Panc1 (cell line): ENCODE measurements around the gene NOPCHAP1. TPM values are rescaled to one million over a fixed set of nuclear protein-coding genes. Genes with fewer than 3 reads are reported as not detected.

Source experiments
- ATAC-seq: fragments of 200-7000 bp; cut with Tn5 transposase; 2 replicates; pipeline ENCODE4 v1.9.1; 2020; ENCODE audit warnings: mild to moderate bottlenecking, moderate library complexity
- Bru-seq: library from RNA; stranded (reverse); fragments of 400-500 nt; gene quantifications from one replicate; lab custom pipeline; 2021; lab: Mats Ljungman, UMichigan
- BruChase-seq, 2 experiments: library from RNA; stranded (reverse); fragments of 400-500 nt; gene quantifications; one replicate each; lab custom pipeline; 2021; lab: Mats Ljungman, UMichigan
- BruUV-seq: library from RNA; stranded (reverse); fragments of 400-500 nt; replicated peaks from 2 replicates; lab custom pipeline; 2021; lab: Mats Ljungman, UMichigan
- CTCF ChIA-PET: fragments of 300-600 bp; sonication (Branson Sonifier 250); formaldehyde crosslinking; loops from one replicate; lab custom pipeline; 2022; ENCODE audit warnings: antibody characterized with exemption; lab: Charles Lee
- POLR2A ChIA-PET: fragments of 300-600 bp; sonication (Branson Sonifier 250); formaldehyde crosslinking; loops from one replicate; lab custom pipeline; 2022; ENCODE audit warnings: antibody characterized with exemption; lab: Charles Lee
- DNase-seq: peaks from one replicate; pipeline ENCODE4 v3.0.0-alpha.2; 2010; ENCODE audit warnings: low read depth, low spot score
- H3K27ac ChIP-seq: 2 replicates; pipeline ENCODE4 v1.5.1; 2011; ENCODE audit warnings: mild to moderate bottlenecking, low read length, inconsistent platforms
- H3K27me3 ChIP-seq: fragments of 200-500 bp; sonication (Bioruptor generic); 2 replicates; pipeline ENCODE4 v1.6.0; 2014; ENCODE audit warnings: low read length, inconsistent platforms; ENCODE audit not compliant: control insufficient read depth, insufficient read depth
- H3K36me3 ChIP-seq: fragments of 200-500 bp; sonication (Bioruptor generic); 2 replicates; pipeline ENCODE4 v1.5.1; 2014; ENCODE audit warnings: inconsistent platforms, mild to moderate bottlenecking, low read length, moderate library complexity; ENCODE audit not compliant: control insufficient read depth, insufficient read depth
- H3K4me1 ChIP-seq: 2 replicates; pipeline ENCODE4 v1.5.1; 2011; ENCODE audit warnings: inconsistent platforms, mild to moderate bottlenecking, low read length, moderate library complexity; ENCODE audit not compliant: control insufficient read depth, insufficient read depth
- H3K4me3 ChIP-seq, 2 experiments: 2 replicates each; pipeline ENCODE4 v1.5.1; 2011 to 2012; ENCODE audit warnings: low read depth in 2 of 2, low read length in 2 of 2, mild to moderate bottlenecking in 2 of 2, inconsistent platforms in 1 of 2, moderate library complexity in 1 of 2
- H3K9me3 ChIP-seq: fragments of 200-500 bp; sonication (Bioruptor generic); 2 replicates; pipeline ENCODE4 v1.5.1; 2014; ENCODE audit warnings: low read depth, mild to moderate bottlenecking, inconsistent platforms, low read length, moderate library complexity; ENCODE audit not compliant: control insufficient read depth, insufficient read depth
- POLR2AphosphoS5 ChIP-seq: IDR thresholded peaks from 2 replicates; pipeline ENCODE4 v1.6.1; 2012; ENCODE audit warnings: mild to moderate bottlenecking, low read depth, low read length, moderate library complexity
- SIN3A ChIP-seq: IDR thresholded peaks from 2 replicates; pipeline ENCODE4 v1.6.1; 2012; ENCODE audit warnings: low read depth, mild to moderate bottlenecking, low read length, moderate library complexity, borderline replicate concordance; ENCODE audit not compliant: insufficient read depth
- TCF7L2 ChIP-seq: IDR thresholded peaks from 2 replicates; pipeline ENCODE4 v1.6.1; 2011; ENCODE audit warnings: mild to moderate bottlenecking, low read depth, low read length, inconsistent platforms
- in situ Hi-C: cut with HindIII; loops from 2 replicates; pipeline ENCODE4 v1.10.0; 2016; ENCODE audit warnings: low sequenced_read_pairs, low pct_unique_long_range_greater_than_20kb
- intact Hi-C: fragments of 100-400 bp; cut with micrococcal nuclease; formaldehyde crosslinking; loops from one replicate; pipeline ENCODE4 v1.10.0; 2022; ENCODE audit not compliant: unreplicated experiment
- long read RNA-seq: library from polyadenylated mRNA; unstranded; transcript quantifications from one replicate; pipeline ENCODE4 v2.0.0, GENCODE V29; 2021; ENCODE audit not compliant: unreplicated experiment
- polyA plus RNA-seq: library from polyadenylated mRNA; unstranded; fragments of >200 nt; gene quantifications from one replicate; pipeline ENCODE4 v1.2.1, GENCODE V29; 2012; ENCODE audit warnings: missing spikeins; ENCODE audit not compliant: insufficient read length
- total RNA-seq: library from RNA; stranded (reverse); gene quantifications from one replicate; pipeline ENCODE4 v1.2.1, GENCODE V29; 2021; ENCODE audit not compliant: unreplicated experiment
- TF ChIP-seq, protein P1 (sequence below): fragments of 450-650 bp; IDR thresholded peaks from 2 replicates; pipeline ENCODE4 v1.5.1; 2017; ENCODE audit warnings: mild to moderate bottlenecking
- TF ChIP-seq, protein P2 (sequence below), 2 experiments: IDR thresholded peaks; 2 replicates each; pipeline ENCODE4 v1.6.1; 2011 to 2012; ENCODE audit warnings: low read depth in 2 of 2, control low read depth in 1 of 2, low read length in 1 of 2, mild to moderate bottlenecking in 1 of 2, moderate library complexity in 1 of 2; ENCODE audit not compliant: insufficient read depth in 1 of 2

Gene NOPCHAP1
- total RNA-seq (24.0 TPM), Bru-seq, nascent RNA (percentile 63 among the genes with signal in this experiment), BruChase-seq, experiment 1, labeled RNA remaining after a 2-hour chase (percentile 77 among the genes with signal in this experiment), BruChase-seq, experiment 2, labeled RNA remaining after a 6-hour chase (percentile 72 among the genes with signal in this experiment)
- polyA plus RNA-seq, result 20.8 TPM
- long read RNA-seq, full-length matches to known transcripts, result 15 of 37 reads
- long read RNA-seq, partial matches to known transcripts, result 21 of 37 reads
- long read RNA-seq, other reads (novel, unspliced or antisense), result 1 of 37 reads

DNA sequence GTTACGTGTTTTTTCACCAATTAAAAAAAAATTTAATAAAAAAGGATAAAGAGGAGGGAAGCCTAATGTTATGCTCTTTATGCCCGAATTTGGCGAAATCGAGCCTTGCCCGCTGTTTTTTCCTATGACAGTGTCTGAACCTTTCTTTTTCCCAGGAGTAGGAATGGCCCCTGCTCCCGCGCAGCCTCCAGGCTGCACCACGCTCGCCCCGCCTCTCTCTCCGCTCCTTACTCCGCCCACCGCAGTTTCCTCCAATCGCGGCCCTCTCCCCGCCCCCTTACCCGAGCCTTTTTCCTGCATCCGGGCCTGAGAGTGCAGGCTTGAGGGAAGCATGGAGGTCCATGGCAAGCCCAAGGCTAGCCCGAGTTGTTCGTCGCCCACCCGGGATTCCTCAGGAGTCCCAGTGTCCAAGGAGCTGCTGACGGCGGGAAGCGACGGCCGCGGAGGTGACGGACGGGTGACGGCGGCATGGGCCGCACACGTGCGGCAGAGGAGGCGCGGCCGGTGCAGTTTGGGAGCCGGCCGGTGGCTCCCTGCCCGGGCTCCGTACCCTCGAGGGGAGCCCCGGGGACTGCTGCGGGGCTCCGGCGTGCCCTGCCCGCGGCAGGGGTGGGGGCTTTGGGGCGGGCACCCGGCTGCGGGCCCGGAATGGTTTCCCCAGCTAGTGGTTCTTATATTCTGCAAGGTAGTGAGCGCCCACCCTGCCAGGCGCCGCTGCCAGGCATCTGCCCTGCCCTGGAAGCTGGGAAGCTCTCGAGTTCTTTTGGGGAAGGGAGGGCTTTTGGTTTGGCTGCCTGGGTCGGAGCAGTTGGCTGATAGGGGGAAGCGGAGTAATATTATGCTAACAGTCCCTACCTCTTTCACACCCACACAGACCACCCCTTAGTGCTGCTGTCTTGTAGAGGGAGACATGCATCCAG lies at the start of gene NOPCHAP1:
Gene NOPCHAP1, plus strand, starts transcription at position 295 of the 920 bp plus-strand sequence. Its CDS starts 37 bp downstream, at position 332.
- H3K4me1 ChIP-seq, result peaks cover 10% of the 10 kb centered on the region
- DNase-seq, result peak; percentile 33
- no peaks in the 10 kb centered on the region for H3K9me3 ChIP-seq
- TF ChIP-seq SIN3A (no peak), TCF7L2 (no peak), POLR2AphosphoS5 (peak; percentile 91)
- TF ChIP-seq, protein P1, sequence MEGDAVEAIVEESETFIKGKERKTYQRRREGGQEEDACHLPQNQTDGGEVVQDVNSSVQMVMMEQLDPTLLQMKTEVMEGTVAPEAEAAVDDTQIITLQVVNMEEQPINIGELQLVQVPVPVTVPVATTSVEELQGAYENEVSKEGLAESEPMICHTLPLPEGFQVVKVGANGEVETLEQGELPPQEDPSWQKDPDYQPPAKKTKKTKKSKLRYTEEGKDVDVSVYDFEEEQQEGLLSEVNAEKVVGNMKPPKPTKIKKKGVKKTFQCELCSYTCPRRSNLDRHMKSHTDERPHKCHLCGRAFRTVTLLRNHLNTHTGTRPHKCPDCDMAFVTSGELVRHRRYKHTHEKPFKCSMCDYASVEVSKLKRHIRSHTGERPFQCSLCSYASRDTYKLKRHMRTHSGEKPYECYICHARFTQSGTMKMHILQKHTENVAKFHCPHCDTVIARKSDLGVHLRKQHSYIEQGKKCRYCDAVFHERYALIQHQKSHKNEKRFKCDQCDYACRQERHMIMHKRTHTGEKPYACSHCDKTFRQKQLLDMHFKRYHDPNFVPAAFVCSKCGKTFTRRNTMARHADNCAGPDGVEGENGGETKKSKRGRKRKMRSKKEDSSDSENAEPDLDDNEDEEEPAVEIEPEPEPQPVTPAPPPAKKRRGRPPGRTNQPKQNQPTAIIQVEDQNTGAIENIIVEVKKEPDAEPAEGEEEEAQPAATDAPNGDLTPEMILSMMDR, result no peak
- TF ChIP-seq, protein P2, sequence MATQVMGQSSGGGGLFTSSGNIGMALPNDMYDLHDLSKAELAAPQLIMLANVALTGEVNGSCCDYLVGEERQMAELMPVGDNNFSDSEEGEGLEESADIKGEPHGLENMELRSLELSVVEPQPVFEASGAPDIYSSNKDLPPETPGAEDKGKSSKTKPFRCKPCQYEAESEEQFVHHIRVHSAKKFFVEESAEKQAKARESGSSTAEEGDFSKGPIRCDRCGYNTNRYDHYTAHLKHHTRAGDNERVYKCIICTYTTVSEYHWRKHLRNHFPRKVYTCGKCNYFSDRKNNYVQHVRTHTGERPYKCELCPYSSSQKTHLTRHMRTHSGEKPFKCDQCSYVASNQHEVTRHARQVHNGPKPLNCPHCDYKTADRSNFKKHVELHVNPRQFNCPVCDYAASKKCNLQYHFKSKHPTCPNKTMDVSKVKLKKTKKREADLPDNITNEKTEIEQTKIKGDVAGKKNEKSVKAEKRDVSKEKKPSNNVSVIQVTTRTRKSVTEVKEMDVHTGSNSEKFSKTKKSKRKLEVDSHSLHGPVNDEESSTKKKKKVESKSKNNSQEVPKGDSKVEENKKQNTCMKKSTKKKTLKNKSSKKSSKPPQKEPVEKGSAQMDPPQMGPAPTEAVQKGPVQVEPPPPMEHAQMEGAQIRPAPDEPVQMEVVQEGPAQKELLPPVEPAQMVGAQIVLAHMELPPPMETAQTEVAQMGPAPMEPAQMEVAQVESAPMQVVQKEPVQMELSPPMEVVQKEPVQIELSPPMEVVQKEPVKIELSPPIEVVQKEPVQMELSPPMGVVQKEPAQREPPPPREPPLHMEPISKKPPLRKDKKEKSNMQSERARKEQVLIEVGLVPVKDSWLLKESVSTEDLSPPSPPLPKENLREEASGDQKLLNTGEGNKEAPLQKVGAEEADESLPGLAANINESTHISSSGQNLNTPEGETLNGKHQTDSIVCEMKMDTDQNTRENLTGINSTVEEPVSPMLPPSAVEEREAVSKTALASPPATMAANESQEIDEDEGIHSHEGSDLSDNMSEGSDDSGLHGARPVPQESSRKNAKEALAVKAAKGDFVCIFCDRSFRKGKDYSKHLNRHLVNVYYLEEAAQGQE (IDR thresholded peaks at IDR 0.05; ENCODE audit: insufficient read depth in 1 of 2, low read depth in 2 of 2, low read length in 1 of 2), result 0 out of 4 replicates have a peak, but pooled peaks of 1 of the 2 experiments have one; percentile 41
- peak within 1 kb of the TSS; percentile 74 to 87 for H3K4me3 ChIP-seq
- CTCF ChIA-PET, result interaction anchor here (0.6 kb wide), 1 partner anchor 62 kb away, joined by 3 read pairs; no protein-coding TSS in a partner anchor
- ATAC-seq, result peak; percentile 100
- H3K27me3 ChIP-seq, result no peaks in the 10 kb centered on the region
- intact Hi-C loops (no loop called here), in situ Hi-C loops (no loop called here)
- H3K27ac ChIP-seq, result peak within 1 kb of the TSS; percentile 62
- POLR2A ChIA-PET, result no interaction called here
- peaks cover 7% of the 10 kb centered on the region for H3K36me3 ChIP-seq
- no TSS peak for BruUV-seq

- H3K4me1 ChIP-seq, result no peaks in the 10 kb centered on the region
- no peak for DNase-seq
- POLR2A ChIA-PET, result no interaction called here
- ATAC-seq, result no peak
- no peaks in the 10 kb centered on the region for H3K9me3 ChIP-seq
- no TSS peak for BruUV-seq
- CTCF ChIA-PET, result no interaction called here
- in situ Hi-C loops, result no loop called here
- H3K27ac ChIP-seq, result no peak overlapping the region
- TF ChIP-seq, protein P1, result no peak
- TF ChIP-seq POLR2AphosphoS5 (no peak), TCF7L2 (no peak), SIN3A (no peak)
- TF ChIP-seq, protein P2 (IDR thresholded peaks at IDR 0.05; ENCODE audit: insufficient read depth in 1 of 2, low read depth in 2 of 2, low read length in 1 of 2), result no peak
- no peaks in the 10 kb centered on the region for H3K36me3 ChIP-seq
- H3K4me3 ChIP-seq, result no peak overlapping the region
- H3K27me3 ChIP-seq, result no peaks in the 10 kb centered on the region
- intact Hi-C loops, result no loop called here
These were observed 47.7 kb upstream of the NOPCHAP1 start for GRCh38 chr12:104938371-104938770.
